Activated CD4-positive, alpha-beta T cell treated with anti-CD3 and anti-CD28 coated beads, Interleukin-2, amount 50 U/mL, for 4 hours (primary cell): ENCODE data around the gene PLEKHO1.
"Not testable (repeated sequence)": the region's sequence is repeated elsewhere in the genome, so short reads cannot be mapped to it uniquely, and the experiment has no call there.

ENCODE experiments used
- DNase-seq, 2 experiments: peaks; one replicate each; pipeline ENCODE4 v3.0.0-alpha.2; 2020

The PLEKHO1 gene

DNA sequence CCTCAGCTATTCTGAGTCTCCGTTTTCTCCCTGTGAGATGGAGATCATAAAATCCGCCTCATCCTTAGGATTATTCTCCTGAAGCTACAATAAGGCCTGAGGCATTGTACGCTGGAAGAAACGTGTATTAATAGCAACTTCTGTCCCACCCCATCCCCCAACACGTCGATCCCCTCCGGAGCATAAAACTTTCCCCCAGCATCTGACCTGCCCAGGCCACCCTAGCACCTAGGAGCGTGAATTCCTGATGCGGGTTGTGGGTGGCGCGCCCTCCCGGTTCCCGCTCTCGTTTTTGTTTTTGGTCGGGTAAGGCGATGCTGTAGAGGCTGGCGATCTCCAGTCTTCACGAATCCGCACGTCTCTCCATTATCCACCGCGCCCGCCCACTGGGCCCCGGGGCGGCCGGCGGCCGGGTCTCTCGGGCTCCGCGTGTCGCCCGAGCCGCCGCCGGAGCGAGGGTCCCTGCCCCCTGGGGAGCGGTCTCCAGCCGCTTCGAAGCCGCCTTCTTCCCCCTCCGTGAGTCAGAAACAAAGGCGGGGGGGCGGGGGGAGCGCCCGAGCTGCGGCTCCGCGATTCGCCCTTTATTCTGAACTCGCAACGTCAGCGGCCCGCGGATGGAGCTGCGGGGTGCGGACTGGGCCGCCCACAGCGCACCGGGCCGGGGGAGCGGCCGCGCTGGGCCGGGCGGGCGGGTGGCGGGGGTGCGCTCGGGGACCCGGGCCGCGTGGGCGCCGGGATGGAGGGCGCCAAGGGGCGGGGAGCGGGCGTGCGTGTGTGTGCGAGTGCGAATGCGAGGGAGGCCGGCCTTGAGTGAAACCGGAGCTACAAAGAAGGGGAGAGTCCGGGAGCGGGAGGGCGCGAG, at the start of gene PLEKHO1:
Gene PLEKHO1 (plus strand): TSS at position 646 of the 862 bp plus-strand sequence. CDS start 342 bp downstream, outside the sequence.
- peak; percentile 86 to 88 for DNase-seq

DNA sequence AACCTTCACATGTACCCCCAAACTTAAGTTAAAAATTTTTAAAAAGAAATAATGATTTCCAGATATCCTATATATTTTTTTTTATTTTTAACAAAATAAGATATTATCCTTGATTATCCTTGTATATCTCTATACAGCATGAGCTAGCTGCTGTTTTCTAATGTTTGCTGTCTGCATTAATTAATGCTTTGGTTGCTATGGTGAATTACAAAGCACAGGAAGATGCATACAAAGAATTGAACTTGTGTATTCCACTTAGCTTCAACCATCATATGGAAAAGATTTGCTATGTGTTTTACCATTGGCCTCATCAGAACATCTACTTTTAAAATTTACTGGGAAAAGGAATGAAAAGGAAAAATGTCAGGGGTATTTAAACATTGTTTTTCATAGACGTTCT, 46.7 kb upstream of the PLEKHO1 start:
- no peak for DNase-seq

GRCh38 chr1:150106341-150106740, 43.4 kb upstream of the PLEKHO1 start:
- no peak for DNase-seq

DNA sequence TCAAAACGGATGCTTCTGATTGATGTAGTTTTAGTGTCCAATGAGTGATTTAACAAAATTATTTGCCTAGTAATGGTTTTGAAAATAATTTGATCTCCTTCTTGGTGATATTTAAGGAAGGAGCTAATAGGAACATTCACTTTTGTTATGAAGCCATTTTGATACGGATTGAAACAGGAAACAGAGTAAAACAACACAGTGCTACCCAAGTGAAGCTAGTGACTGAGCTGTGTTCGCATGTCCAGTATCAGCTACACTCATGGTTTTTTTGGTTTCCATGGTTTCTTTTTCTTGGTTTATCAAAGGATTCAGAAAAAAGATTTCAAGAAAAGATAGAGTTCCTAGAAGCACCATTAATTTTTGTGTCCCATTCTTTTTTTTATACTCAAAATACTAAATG, 40.1 kb upstream of the PLEKHO1 start:
- DNase-seq, result no peak

DNA sequence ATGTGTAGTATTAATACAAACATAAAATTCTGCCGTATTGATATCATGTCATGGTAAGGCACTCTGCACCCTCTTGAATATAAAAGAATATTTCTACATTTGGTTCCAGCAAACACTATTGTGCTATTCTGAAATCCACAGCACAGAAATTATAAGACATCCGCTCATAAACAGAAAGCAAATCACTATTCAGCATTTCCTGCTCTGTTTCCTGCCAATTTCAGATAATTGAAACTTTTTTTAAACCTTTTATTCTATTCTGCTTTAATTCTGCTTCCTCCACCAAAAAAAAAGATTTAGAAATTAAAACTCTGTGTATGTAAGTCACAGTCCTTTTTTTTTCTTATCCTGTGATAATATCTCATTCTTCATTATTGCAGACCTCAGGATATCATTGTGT, 39.6 kb upstream of the PLEKHO1 start:
- no peak for DNase-seq

DNA sequence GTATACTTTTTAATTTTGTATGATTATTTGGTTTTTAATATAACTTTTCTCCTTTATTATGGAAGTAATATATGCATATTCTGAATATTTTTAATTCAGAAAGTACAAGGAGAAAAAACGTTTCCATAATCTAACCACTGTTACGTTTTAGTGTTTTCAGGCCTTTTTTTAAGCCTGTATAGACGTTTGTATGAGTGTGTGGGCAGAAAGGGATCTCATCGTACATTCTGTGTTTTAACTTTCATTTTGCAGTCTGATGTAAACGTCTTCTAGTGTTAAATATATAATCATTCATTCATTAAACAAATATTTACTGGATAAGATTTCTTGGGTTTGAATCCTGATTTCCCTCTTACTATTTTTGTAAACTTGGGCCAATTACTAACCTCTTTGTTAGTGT, 38.0 kb upstream of the PLEKHO1 start:
- no peak for DNase-seq

DNA sequence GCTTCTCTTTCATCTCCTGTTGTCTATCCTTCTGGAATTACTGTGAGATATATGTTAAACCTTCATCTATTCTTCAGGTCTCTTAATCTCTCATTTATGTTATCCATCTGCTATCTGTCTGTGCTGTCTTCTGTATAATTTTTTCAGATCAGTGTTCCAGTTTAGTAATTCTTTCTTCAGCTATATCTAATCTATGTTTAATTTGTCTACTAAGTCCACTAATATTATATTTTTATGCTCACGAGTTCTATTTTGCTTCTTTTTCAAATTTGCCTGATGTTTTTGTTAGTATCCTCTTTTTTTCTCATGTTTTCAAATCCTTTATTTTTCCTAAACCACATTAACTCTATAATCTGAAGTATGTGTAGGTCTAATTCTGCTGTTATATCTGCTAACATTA, 34.6 kb upstream of the PLEKHO1 start:
- DNase-seq, result no peak

DNA sequence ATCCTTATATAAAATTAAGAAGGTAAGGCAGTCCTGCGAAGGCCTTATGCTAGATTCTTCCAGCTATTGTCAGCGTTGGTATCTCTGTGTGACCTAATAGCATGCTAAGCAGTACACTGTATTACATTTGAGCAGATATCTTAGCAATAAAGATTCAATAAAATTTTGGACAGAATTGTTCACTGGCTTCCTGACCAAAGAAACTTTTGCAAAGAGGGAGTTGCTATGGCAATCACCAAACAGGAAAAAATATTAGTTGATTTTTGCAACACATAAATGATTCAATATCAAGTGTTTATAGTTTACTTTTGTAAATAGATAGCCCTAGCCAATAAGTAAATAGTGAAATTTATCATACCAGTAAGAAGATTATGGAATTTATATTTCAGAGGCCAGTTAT, 31.0 kb upstream of the PLEKHO1 start:
- DNase-seq, result no peak

DNA sequence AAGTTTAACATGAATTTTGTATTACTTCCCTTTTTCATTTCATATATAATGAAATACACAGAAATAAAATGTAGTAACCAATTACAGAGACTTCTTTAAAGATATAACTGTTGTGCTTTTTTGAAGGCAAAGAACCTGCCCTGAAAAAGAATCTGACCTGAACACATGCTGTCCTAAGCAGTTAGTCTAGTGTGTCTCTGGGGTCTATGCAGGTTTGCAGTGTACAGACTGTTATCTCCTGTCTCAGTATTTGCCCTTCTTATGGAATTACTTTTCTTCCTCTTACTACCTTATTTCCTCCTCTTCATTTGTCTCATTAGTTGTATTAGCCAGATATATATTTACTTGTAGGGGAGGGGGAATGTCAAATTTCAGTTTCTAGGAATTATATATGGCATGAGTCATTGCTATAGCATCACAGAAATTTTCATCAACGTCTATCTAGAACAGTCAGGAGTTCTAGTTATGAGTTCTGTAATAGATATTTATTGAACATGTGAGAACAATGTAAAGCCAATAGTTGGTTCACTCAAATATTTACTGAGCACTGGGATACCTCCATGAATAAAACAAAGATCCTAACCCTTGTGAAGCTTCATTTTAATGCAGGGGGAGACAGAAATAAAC, 28.4 kb upstream of the PLEKHO1 start:
- DNase-seq, result no peak

DNA sequence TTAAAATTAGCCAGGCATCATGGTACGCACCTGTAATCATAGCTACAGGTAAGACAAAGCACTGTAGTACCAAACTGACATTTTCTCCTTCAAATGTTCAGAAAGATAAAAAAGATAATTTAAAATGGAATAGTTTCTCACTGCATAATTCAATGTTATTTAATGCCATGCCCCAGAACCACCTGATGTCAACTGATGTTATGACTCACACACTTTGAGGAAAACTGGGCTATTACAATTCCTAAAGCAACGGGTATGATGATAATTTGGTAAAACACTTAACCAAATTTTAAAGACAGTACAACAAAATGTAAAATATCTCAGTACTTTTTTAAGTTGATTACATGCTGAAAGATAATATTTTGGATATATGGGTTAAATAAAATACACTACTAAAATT, 22.9 kb upstream of the PLEKHO1 start:
- no peak for DNase-seq

DNA sequence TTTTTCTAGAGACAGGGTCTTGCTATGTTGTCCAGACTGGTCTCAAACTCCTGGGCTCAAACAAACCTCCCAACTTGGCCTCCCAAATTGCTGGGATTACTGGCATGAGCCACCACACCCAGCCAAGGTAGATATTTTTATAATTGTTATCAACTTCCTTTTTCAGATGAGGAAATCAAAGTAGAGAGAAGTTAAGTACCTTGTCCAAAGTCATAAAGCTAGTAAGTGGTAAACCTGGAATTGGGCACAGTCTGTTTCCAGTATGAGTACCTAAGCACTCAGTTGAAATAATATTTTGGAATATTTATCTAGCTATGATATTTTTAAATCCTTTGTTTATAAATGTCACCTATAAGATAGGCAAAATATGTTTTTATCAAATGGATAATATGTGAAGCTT, 22.3 kb upstream of the PLEKHO1 start:
- no peak for DNase-seq

DNA sequence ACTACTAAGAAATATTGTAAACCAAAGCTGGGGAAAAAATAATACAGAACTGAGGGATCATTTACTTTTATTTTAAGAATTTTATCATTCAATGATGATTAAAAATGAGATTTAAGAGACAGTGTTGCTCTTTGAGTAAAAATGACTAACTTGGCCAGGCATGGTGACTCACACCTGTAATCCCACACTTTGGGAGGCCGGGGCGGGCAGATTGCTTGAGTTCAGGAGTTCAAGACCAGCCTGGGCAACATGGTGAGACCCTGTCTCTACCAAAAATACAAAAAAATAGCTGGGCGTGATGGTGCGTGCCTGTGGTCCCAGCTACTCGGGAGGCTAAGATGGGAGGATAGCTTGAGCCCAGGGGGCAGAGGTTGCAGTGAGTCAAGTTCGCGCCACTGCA, 21.8 kb upstream of the PLEKHO1 start:
- no peak for DNase-seq

GRCh38 chr1:150132372-150132771, 17.3 kb upstream of the PLEKHO1 start:
- DNase-seq, result no peak

- no peak for DNase-seq
These were observed 15.2 kb upstream of the PLEKHO1 start for GRCh38 chr1:150134537-150134936.

DNA sequence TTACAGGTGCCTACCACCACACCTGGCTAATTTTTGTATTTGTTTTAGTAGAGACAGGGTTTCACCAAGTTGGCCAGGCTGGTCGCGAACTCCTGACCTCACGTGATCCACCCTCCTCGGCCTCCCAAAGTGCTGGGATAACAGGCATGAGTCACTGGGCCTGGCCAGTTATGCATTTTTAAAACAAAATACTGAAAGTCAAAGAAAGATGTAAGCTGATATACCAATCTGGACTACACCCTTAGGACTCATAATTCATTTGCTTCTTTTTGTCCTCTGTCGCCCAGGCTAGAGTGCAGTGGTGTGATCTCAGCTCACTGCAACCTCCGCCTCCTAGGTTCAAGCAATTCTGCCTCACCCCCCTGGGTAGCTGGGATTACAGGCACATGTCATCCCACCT, 14.3 kb upstream of the PLEKHO1 start:
- not testable (repeated sequence) for DNase-seq

- no peak for DNase-seq
These were observed 11.7 kb upstream of the PLEKHO1 start for GRCh38 chr1:150138044-150138443.

DNA sequence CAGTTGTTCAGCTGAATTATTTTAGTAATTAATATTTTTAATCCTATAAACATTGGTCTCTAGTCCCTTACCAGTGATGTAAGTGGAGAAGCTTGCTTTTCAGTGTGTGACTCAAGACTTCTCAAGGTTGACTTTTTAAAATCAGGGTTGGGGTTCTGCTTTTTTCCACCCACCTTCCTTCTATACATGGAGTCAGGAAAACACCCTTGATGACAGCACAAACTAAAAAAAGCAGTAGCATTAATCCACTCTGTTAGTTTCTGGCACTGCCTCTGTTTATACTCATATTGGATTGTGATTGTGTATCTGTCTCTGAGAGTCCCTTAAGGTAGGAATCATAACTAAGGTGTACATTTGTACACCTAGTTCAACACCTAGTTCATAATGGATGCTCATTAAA, 8.3 kb upstream of the PLEKHO1 start:
- DNase-seq, result no peak

GRCh38 chr1:150142083-150142482, 7.6 kb upstream of the PLEKHO1 start:
- no peak for DNase-seq

DNA sequence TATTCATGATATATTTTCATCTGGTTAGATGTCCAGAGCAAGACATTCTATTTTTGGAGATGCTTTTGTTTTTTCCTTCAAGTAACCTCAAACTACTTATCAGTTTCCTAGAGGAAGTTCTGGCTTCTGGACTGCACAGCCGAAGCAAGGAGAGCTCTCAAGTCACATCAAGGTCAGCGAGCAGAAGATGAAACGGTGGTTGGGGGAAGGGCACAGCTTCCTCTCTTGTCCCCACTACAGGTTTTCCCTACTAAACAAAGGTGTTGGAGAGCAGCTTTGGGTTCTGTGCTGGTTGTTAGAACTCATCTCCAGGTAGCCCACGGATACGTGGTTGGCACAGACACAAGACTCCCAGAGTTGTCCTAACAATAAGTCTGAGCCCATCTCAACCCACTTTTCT, 5.1 kb upstream of the PLEKHO1 start:
- no peak for DNase-seq

- not testable (repeated sequence) for DNase-seq
These were observed 3.7 kb upstream of the PLEKHO1 start for GRCh38 chr1:150146016-150146415.

GRCh38 chr1:150146849-150147542, 2.7 kb upstream of the PLEKHO1 start:
- no peak for DNase-seq

DNA sequence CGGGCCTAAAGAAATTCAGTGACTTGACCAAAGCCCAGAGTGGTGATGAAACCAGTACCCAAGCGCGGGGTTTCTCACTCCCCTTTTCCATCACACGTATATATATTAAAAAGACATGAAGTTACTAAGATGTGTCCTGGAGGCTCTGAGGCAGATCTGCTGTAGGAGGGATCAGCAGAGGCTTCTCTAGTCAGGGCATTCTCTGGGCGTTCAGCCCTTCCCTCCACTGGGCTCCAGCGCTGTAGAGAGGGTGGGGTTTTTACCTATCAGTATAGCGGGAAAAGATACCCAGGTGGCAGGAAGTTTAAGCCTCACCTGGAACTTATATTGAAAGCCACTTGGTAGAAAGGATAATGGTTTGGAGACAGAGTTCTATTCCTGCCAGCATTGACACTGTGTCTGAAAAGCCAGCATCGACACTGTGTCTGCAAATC, 862 bp upstream of the PLEKHO1 start:
- no peak for DNase-seq

GRCh38 chr1:150150133-150151021, 661 bp downstream of the PLEKHO1 start:
- peak in 1 of 2 experiments; percentile 6 for DNase-seq
